Testis (tissue), 3 donors: ENCODE results near the gene SERPIND1. TPM values are rescaled to one million over a fixed set of nuclear protein-coding genes. Genes with fewer than 3 reads are reported as not detected.

ENCODE experiments used
- DNase-seq: peaks from one replicate; pipeline ENCODE4 v3.0.0-alpha.2; 2019
- H3K27ac ChIP-seq, 2 donors: fragments of 200-600 bp; sonication (generic); one replicate each; pipeline ENCODE4 v1.5.1; 2019
- H3K27me3 ChIP-seq: fragments of 200-600 bp; sonication (generic); one replicate; pipeline ENCODE4 v1.5.1; 2019
- H3K36me3 ChIP-seq: fragments of 200-600 bp; sonication (generic); one replicate; pipeline ENCODE4 v1.5.1; 2017; ENCODE audit warnings: low read depth; ENCODE audit errors: missing control alignments
- H3K4me1 ChIP-seq: fragments of 200-600 bp; sonication (generic); one replicate; pipeline ENCODE4 v1.5.1; 2019
- H3K4me3 ChIP-seq, 2 donors: fragments of 200-600 bp; sonication (generic); one replicate each; pipeline ENCODE4 v1.5.1; 2017 to 2019
- H3K9me3 ChIP-seq: fragments of 200-600 bp; sonication (generic); one replicate; pipeline ENCODE4 v1.5.1; 2017
- CTCF ChIP-seq, 3 experiments: fragments of 450-650 bp in 2 of 3; fragments of 200-600 bp in 1 of 3; sonication (generic) in 1 of 3; IDR thresholded peaks; one replicate each; pipeline ENCODE4 v1.5.1; 2016 to 2019; ENCODE audit warnings: antibody characterized with exemption in 3 of 3, mild to moderate bottlenecking in 2 of 3, moderate library complexity in 1 of 3
- POLR2A ChIP-seq: fragments of 450-650 bp; IDR thresholded peaks from one replicate; pipeline ENCODE4 v1.6.1; 2017; ENCODE audit warnings: antibody characterized with exemption, mild to moderate bottlenecking, moderate library complexity
- WGBS, 2 donors: methylation state at CpG; one replicate each; pipeline ENCODE4 v1.1.5; 2018; 5-methylcytosine and 5-hydroxymethylcytosine counted together
- intact Hi-C: fragments of 100-400 bp; cut with DNase I; formaldehyde crosslinking; loops from one replicate; pipeline ENCODE4 v1.15.1; 2023; ENCODE audit warnings: low total_unique reads
- polyA plus RNA-seq: library from polyadenylated mRNA; stranded (reverse); fragments of 350-450 nt; fragmentation: Illumina TruSeq; extraction: RNeasy Lipid Tissue Mini Kit (QIAGEN cat#74804); gene quantifications from one replicate; pipeline ENCODE4 v1.2.3, GENCODE V29; 2014; ENCODE audit warnings: low read depth, low replicate concordance; ENCODE audit not compliant: insufficient read depth
- total RNA-seq, 2 donors: library from RNA; depleted of rRNA; stranded (reverse); fragments of >200 nt; gene quantifications; one replicate each; pipeline ENCODE4 v1.2.3, GENCODE V29; 2016

SERPIND1 gene
- total and polyA plus RNA-seq, 3 donors from 2014 or later: 0.16 to 0.78 (median 0.25) TPM

DNA sequence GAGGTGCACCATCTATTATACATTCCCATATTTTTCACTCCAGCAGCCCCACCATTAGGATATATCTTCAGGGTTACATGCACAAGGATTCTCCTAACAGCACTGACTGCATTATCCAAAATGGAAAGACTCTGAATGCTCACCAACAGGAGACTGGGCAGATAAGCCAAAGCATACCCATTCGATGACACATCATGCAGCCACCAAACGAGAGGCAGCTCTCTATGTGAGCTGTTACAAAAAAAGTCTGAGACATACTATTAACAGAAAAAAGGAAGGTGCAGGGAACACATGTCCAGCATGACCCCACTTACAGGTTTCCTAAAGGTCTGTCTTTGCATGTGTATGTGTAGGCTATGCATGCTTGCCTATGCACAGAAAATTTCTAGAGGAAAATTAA is 12.4 kb upstream of the SERPIND1 start:
- H3K27me3 ChIP-seq: no peaks in the 10 kb centered on the region
- no peak overlapping the region for H3K4me3 ChIP-seq
- DNase-seq: no peak
- TF ChIP-seq CTCF (IDR thresholded peaks at IDR 0.05) (no peak), POLR2A (no peak)
- intact Hi-C loops: no loop called here
- 67 to 88% methylated on average over 2 of the region's 2 CpGs for WGBS, 2 donors
- H3K36me3 ChIP-seq: no peaks in the 10 kb centered on the region
- H3K9me3 ChIP-seq: no peaks in the 10 kb centered on the region
- no peak overlapping the region for H3K27ac ChIP-seq
- H3K4me1 ChIP-seq: no peaks in the 10 kb centered on the region

- Histone ChIP-seq H3K4me3 (no peak overlapping the region), H3K27ac (no peak overlapping the region), H3K4me1 (no peaks in the 10 kb centered on the region), H3K36me3 (no peaks in the 10 kb centered on the region), H3K9me3 (no peaks in the 10 kb centered on the region), H3K27me3 (no peaks in the 10 kb centered on the region)
- WGBS, 2 donors: 91 to 94% methylated on average over 7 of the region's 7 CpGs
- intact Hi-C loops: no loop called here
- DNase-seq: no peak
- TF ChIP-seq POLR2A (no peak), CTCF (IDR thresholded peaks at IDR 0.05) (no peak)
Observed at GRCh38 chr22:20762233-20762796, 11.6 kb upstream of the SERPIND1 start.

DNA sequence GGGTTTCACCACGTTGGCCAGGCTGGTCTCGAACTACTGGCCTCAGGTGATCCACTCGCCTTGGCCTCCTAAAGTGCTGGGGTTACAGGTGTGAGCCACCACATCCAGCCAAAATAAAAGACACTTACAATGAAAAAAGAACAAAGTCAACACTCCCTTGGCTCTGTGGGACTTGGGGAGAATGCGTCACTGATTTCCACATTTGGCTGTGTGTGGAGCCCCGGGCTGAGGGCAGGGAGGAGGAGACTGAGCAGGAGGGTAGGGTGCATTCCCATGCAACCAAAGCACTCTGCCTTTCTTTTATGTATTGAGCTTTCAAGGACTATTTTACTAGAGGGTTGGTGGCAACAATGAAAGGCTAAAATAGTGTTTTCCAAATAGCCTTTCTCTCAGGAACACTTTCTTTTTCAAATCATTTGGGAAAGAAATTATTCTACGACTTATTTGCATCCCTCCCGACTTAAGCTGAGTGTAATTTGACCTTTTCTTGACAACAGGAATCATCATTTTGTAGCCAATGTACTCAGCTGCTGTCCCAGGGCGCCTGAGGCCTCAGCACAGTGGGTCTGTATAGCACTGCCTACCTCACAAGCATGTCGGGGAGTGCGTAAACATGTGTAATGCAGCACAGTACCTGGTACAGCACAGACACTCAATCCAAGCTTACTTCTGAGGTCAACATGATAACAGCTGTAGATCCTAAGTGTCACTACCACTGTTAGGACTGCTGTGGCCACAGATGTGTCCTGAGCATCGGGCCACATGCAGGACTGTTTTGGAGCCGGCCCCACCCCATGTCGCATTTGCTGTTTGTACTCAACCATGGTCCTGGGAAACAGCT is 10.1 kb upstream of the SERPIND1 start:
- no peaks in the 10 kb centered on the region for H3K9me3 ChIP-seq
- H3K27ac ChIP-seq: no peak overlapping the region
- TF ChIP-seq POLR2A (no peak), CTCF (IDR thresholded peaks at IDR 0.05) (no peak)
- no peak overlapping the region for H3K4me3 ChIP-seq
- H3K36me3 ChIP-seq: no peaks in the 10 kb centered on the region
- WGBS, 2 donors: 75 to 94% methylated on average over 12 to 13 of the region's 13 CpGs
- H3K27me3 ChIP-seq: no peaks in the 10 kb centered on the region
- no peak for DNase-seq
- no peaks in the 10 kb centered on the region for H3K4me1 ChIP-seq
- intact Hi-C loops: no loop called here

DNA sequence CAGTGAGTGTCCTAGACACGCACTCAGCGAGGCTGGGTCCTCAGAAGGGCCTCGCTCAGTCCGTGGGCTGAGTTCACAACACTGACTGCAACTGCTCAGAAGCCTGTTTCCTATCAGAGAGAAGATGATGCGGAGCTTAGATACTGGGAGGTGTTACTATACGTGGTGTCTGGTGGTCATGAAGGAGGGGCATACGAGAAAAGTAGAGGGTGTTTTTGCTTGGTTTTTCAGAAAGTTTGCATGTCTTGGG is 9.5 kb upstream of the SERPIND1 start:
- no peak overlapping the region for H3K4me3 ChIP-seq
- no peak overlapping the region for H3K27ac ChIP-seq
- intact Hi-C loops: no loop called here
- WGBS, 2 donors: 91 to 94% methylated on average over 7 of the region's 7 CpGs
- H3K4me1 ChIP-seq: no peaks in the 10 kb centered on the region
- H3K27me3 ChIP-seq: no peaks in the 10 kb centered on the region
- no peaks in the 10 kb centered on the region for H3K9me3 ChIP-seq
- no peaks in the 10 kb centered on the region for H3K36me3 ChIP-seq
- TF ChIP-seq CTCF (IDR thresholded peaks at IDR 0.05): no peak
- no peak for TF ChIP-seq POLR2A
- DNase-seq: no peak

DNA sequence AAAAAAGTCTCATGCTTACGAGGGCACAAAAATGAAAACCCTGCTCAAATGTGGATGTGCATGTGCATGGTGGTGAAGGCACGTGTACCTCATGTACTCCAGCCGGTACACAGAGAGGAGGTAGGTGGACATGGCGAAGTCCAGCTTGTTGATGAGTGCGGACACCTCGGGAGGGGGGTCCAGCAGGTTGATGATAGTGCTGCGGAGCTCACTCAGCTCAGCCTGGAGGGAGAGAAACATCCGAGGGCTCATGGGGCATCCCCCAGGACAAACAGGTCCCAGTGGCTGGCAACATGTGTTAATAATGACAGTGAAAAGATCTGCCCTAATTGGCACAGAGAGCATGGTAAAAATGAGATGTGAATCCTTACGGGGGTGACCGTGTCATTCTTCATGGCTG is 9.2 kb upstream of the SERPIND1 start:
- no peak for DNase-seq
- WGBS, 2 donors: 85 to 95% methylated on average over 10 of the region's 10 CpGs
- no peak overlapping the region for H3K27ac ChIP-seq
- no peak for TF ChIP-seq CTCF (IDR thresholded peaks at IDR 0.05)
- no peak for TF ChIP-seq POLR2A
- no peaks in the 10 kb centered on the region for H3K4me1 ChIP-seq
- no peak overlapping the region for H3K4me3 ChIP-seq
- intact Hi-C loops: no loop called here
- H3K27me3 ChIP-seq: no peaks in the 10 kb centered on the region
- no peaks in the 10 kb centered on the region for H3K36me3 ChIP-seq
- no peaks in the 10 kb centered on the region for H3K9me3 ChIP-seq
